ENCODE measurements around the gene MORF4L2. TPM values are rescaled to one million over a fixed set of nuclear protein-coding genes. Genes with fewer than 3 reads are reported as not detected.

MORF4L2 gene
- total and polyA plus RNA-seq, 9 donors: 457 to 960 (median 682) TPM

DNA sequence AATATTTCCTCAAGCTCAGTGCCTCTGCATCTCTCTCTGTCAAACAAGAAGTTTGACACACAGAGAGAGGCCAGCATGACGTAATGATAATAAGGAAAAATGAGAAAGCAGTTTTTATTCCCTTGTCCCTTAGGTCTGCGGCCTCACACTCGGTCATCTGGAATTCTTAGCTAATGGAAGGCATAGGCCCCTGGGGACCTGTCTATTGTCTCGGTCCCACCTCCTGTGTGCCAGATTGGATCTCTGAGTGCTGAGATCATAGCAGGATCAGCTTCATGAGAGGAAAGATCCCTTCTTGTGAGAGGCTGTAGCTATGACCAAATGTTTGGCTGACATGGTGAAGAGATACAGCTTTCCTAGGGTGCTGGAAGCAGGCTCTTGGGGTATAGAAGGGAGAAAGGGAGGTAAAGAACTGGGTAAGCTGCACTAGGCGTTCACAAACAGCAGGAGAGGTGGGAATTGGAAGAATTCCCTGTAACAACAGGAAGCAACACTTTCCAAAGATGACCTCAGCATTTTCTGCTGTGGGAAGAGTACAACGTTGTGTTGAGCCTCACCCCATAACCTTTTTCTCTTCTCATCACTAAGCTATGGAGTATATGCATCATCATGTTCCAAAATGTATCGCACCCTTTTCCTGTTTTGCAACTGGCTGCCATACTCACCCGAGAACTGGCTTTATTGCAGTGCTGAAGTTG, 44.4 kb upstream of the MORF4L2 start:
- Histone ChIP-seq H3K27me3 (no peaks in the 10 kb centered on the region), H3K4me3 (no peak overlapping the region), H3K4me1 (ENCODE audit: insufficient read depth) (no peaks in the 10 kb centered on the region), H3K36me3 (no peaks in the 10 kb centered on the region), H3K9me3 (no peaks in the 10 kb centered on the region), H3K27ac (no peak overlapping the region)
- DNase-seq: no peak
- TF ChIP-seq POLR2A (IDR thresholded peaks at IDR 0.05): no peak
- no peak for TF ChIP-seq EP300 (IDR thresholded peaks at IDR 0.05)
- TF ChIP-seq, protein P1, sequence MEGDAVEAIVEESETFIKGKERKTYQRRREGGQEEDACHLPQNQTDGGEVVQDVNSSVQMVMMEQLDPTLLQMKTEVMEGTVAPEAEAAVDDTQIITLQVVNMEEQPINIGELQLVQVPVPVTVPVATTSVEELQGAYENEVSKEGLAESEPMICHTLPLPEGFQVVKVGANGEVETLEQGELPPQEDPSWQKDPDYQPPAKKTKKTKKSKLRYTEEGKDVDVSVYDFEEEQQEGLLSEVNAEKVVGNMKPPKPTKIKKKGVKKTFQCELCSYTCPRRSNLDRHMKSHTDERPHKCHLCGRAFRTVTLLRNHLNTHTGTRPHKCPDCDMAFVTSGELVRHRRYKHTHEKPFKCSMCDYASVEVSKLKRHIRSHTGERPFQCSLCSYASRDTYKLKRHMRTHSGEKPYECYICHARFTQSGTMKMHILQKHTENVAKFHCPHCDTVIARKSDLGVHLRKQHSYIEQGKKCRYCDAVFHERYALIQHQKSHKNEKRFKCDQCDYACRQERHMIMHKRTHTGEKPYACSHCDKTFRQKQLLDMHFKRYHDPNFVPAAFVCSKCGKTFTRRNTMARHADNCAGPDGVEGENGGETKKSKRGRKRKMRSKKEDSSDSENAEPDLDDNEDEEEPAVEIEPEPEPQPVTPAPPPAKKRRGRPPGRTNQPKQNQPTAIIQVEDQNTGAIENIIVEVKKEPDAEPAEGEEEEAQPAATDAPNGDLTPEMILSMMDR (IDR thresholded peaks at IDR 0.05): no peak
- WGBS, 3 donors: 40 to 48% (median 44%) methylated on average over 8 of the region's 8 CpGs
- intact Hi-C loops (cut with DNase I): no loop called here

DNA sequence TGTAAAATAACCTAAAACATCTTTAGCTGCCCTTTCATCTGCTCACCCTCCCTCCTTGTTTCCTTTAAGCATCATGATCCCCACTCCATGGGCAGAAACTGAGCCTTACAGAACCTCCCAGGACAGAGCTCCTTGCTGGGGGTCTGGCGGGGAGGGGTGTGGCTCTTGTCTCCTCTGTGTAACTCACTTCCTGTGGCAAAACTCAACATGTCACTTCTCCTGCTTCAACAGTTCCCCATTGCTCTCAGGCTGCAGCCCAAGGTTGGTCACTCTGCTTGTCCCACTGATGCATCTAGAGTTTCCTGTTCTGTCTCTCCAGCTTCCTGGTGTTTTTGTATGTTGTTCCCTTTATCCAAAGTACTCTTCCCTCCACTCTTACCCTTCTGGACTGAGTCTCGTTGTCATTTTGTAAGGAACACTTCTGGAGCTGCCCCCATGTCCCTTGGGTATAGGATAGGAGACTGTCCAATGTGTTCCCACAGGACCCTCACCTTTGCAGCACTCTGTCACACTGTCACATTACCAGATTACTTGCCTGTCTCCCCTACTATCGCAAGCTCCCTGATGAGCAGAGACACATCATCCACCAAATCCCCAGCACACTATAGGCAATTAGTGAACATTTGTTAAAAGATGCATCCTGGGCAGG, 43.8 kb upstream of the MORF4L2 start:
- Histone ChIP-seq H3K27me3 (no peaks in the 10 kb centered on the region), H3K4me3 (no peak overlapping the region), H3K27ac (no peak overlapping the region), H3K9me3 (no peaks in the 10 kb centered on the region), H3K36me3 (no peaks in the 10 kb centered on the region), H3K4me1 (ENCODE audit: insufficient read depth) (no peaks in the 10 kb centered on the region)
- intact Hi-C loops (cut with DNase I): no loop called here
- no peak for DNase-seq
- TF ChIP-seq, protein P1 (IDR thresholded peaks at IDR 0.05): no peak
- TF ChIP-seq POLR2A (IDR thresholded peaks at IDR 0.05) (no peak), EP300 (IDR thresholded peaks at IDR 0.05) (no peak)
- WGBS, 3 donors: 75 to 78% (median 76%) methylated on average over 3 of the region's 3 CpGs

DNA sequence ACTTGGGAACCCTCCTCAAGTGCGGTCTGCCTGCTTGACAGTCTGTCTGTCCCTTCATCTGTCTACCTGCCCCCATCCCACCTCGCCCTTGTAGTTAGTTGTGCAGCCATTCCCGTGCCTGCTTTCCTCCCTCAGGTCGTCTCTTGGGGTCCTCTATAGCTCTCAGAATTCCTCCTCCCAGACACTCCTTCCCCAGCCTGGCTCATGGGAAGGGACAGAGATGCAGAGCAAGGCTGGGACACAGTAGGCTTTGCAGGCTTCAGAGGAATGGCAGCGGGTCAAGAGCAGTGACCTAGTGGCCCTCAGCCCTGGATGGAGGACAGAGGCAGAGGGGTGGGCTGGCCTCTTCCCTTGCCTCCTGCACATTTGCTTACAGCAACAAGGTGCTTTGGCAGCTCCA, 42.5 kb upstream of the MORF4L2 start:
- no peak for DNase-seq
- TF ChIP-seq POLR2A (IDR thresholded peaks at IDR 0.05): no peak
- TF ChIP-seq, protein P1 (IDR thresholded peaks at IDR 0.05): no peak
- no peak for TF ChIP-seq EP300 (IDR thresholded peaks at IDR 0.05)
- intact Hi-C loops (cut with DNase I): no loop called here
- Histone ChIP-seq H3K4me3 (no peak overlapping the region), H3K27ac (no peak overlapping the region), H3K36me3 (no peaks in the 10 kb centered on the region), H3K4me1 (ENCODE audit: insufficient read depth) (no peaks in the 10 kb centered on the region), H3K9me3 (no peaks in the 10 kb centered on the region), H3K27me3 (no peaks in the 10 kb centered on the region)
- WGBS, 3 donors: 44 to 52% (median 51%) methylated on average over 5 of the region's 5 CpGs

DNA sequence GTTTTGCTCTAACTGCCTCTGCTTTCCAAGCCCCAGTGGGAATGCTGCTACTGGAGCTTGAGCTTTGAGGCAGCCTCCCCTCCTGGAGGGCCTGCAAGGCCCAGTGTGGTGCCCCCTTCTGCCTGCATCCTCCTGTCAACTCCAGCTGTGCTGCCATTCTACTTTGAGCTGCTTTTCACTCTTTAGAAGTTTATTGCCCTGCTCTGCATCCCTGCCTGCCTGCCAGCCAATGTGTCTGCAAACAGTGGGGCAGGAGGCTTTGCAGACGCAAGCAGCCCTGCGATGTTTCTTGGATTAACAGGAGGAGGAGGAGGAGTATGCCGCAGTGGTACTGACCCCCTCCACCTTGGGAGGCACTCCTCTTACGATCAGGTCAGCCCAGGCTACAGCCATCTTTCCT, 40.6 kb upstream of the MORF4L2 start:
- Histone ChIP-seq H3K9me3 (no peaks in the 10 kb centered on the region), H3K4me1 (ENCODE audit: insufficient read depth) (no peaks in the 10 kb centered on the region), H3K27ac (no peak overlapping the region), H3K27me3 (no peaks in the 10 kb centered on the region), H3K4me3 (no peak overlapping the region), H3K36me3 (no peaks in the 10 kb centered on the region)
- DNase-seq: no peak
- TF ChIP-seq EP300 (IDR thresholded peaks at IDR 0.05) (no peak), POLR2A (IDR thresholded peaks at IDR 0.05) (no peak)
- TF ChIP-seq, protein P1 (IDR thresholded peaks at IDR 0.05): no peak
- intact Hi-C loops (cut with DNase I): no loop called here
- WGBS, 3 donors: 52 to 61% (median 55%) methylated on average over 4 of the region's 4 CpGs
